AG04450 (cell line): ENCODE measurements around the gene SLC17A2. TPM values are rescaled to one million over a fixed set of nuclear protein-coding genes. Genes with fewer than 3 reads are reported as not detected.
"Not testable (repeated sequence)": the region's sequence is repeated elsewhere in the genome, so short reads cannot be mapped to it uniquely, and the experiment has no call there.

Source experiments
- CTCF ChIA-PET: fragments of 300-600, 350-600 bp; formaldehyde crosslinking; extraction: SDS; loops from one replicate; lab custom pipeline; 2022; ENCODE audit warnings: antibody characterized with exemption, inconsistent platforms; lab: Charles Lee
- POLR2A ChIA-PET: fragments of 350-600 bp; formaldehyde crosslinking; extraction: SDS; loops from one replicate; lab custom pipeline; 2021; ENCODE audit warnings: antibody characterized with exemption, inconsistent platforms; lab: Yijun Ruan, JAX
- DNase-seq: peaks from one replicate; pipeline ENCODE4 v3.0.0-alpha.2; 2011; ENCODE audit warnings: low read depth, low spot score
- H3K27ac ChIP-seq: one replicate; pipeline ENCODE4 v1.5.1; 2012; ENCODE audit warnings: low read depth, low read length, control low read depth
- H3K27me3 ChIP-seq: one replicate; pipeline ENCODE4 v1.6.0; 2012; ENCODE audit warnings: low read length; ENCODE audit not compliant: control insufficient read depth, insufficient read depth
- H3K4me3 ChIP-seq: 2 replicates; pipeline ENCODE4 v1.5.1; 2011; ENCODE audit warnings: mild to moderate bottlenecking, low read depth, low read length, control low read depth
- H3K9me3 ChIP-seq: 2 replicates; pipeline ENCODE4 v1.5.1; 2012; ENCODE audit warnings: low read length; ENCODE audit not compliant: control insufficient read depth, insufficient read depth
- CTCF ChIP-seq: IDR thresholded peaks from 2 replicates; pipeline ENCODE4 v1.5.1; 2011; ENCODE audit warnings: low read depth, low read length, control low read depth, inconsistent platforms
- polyA plus RNA-seq: library from polyadenylated mRNA; depleted of rRNA; stranded (reverse); fragments of >200 nt; gene quantifications from 2 replicates; pipeline ENCODE4 v1.2.3, GENCODE V29; 2011

SLC17A2 gene
- polyA plus RNA-seq, 1 experiment: not detected

- DNase-seq: no peak
- ChIA-PET CTCF (interaction anchor here (0.7 to 0.9 kb wide), 2 partner anchors 63 to 222 kb away, joined by 3 to 4 read pairs; no protein-coding TSS in a partner anchor), POLR2A (no interaction called here)
- no peak for TF ChIP-seq CTCF
- no peak overlapping the region for H3K27ac ChIP-seq
- peaks cover 2% of the 10 kb centered on the region for H3K27me3 ChIP-seq
- H3K9me3 ChIP-seq: no peaks in the 10 kb centered on the region
- no peak overlapping the region for H3K4me3 ChIP-seq
Measured at GRCh38 chr6:25939593-25939992, 9.1 kb upstream of the SLC17A2 start.

- Histone ChIP-seq H3K27ac (no peak overlapping the region), H3K9me3 (no peaks in the 10 kb centered on the region), H3K4me3 (no peak overlapping the region), H3K27me3 (peaks cover 2% of the 10 kb centered on the region)
- POLR2A ChIA-PET: no interaction called here
- CTCF ChIA-PET: interaction anchor here (1.0 kb wide), 1 partner anchor 67 kb away, joined by 3 read pairs; no protein-coding TSS in a partner anchor
- TF ChIP-seq CTCF: no peak
- no peak for DNase-seq
Measured at GRCh38 chr6:25935953-25936352, 5.5 kb upstream of the SLC17A2 start.

GRCh38 chr6:25934735-25935313 lies 4.3 kb upstream of the SLC17A2 start:
- no peak overlapping the region for H3K27ac ChIP-seq
- no peak for TF ChIP-seq CTCF
- H3K9me3 ChIP-seq: no peaks in the 10 kb centered on the region
- H3K27me3 ChIP-seq: peaks cover 2% of the 10 kb centered on the region
- no peak overlapping the region for H3K4me3 ChIP-seq
- no peak for DNase-seq
- POLR2A ChIA-PET: no interaction called here
- CTCF ChIA-PET: no interaction called here

- POLR2A ChIA-PET: no interaction called here
- CTCF ChIA-PET: no interaction called here
Measured at GRCh38 chr6:25934156-25934555, 3.7 kb upstream of the SLC17A2 start.

GRCh38 chr6:25931411-25931709 lies 869 bp upstream of the SLC17A2 start:
- no peak for DNase-seq
- no peaks in the 10 kb centered on the region for H3K27me3 ChIP-seq
- H3K27ac ChIP-seq: no peak overlapping the region
- no peaks in the 10 kb centered on the region for H3K9me3 ChIP-seq
- H3K4me3 ChIP-seq: no peak overlapping the region
- ChIA-PET POLR2A (no interaction called here), CTCF (no interaction called here)
- TF ChIP-seq CTCF: no peak

More at GRCh38 chr6:25934156-25934555, 3.7 kb upstream of the SLC17A2 start:
- no peak overlapping the region for H3K4me3 ChIP-seq
- TF ChIP-seq CTCF: no peak
- no peak overlapping the region for H3K27ac ChIP-seq
- DNase-seq: no peak
- no peaks in the 10 kb centered on the region for H3K27me3 ChIP-seq
- H3K9me3 ChIP-seq: no peaks in the 10 kb centered on the region

- H3K27ac ChIP-seq, H3K27me3 ChIP-seq, POLR2A ChIA-PET, H3K9me3 ChIP-seq, DNase-seq, H3K4me3 ChIP-seq, CTCF ChIA-PET: not testable (repeated sequence)
Measured at GRCh38 chr6:25929785-25930184, 706 bp downstream of the SLC17A2 start.
